CD4-positive, alpha-beta T cell treated with Interleukin-10 for 1 hour (primary cell): ENCODE data around the gene PPM1L.
A peak's percentile ranks its signal among the peaks of the same experiment; 100 is the strongest.
"Not testable (repeated sequence)": the region's sequence is repeated elsewhere in the genome, so short reads cannot be mapped to it uniquely, and the experiment has no call there.

Experiments used
- DNase-seq: peaks from one replicate; pipeline ENCODE4 v3.0.0-alpha.2; 2020

Gene PPM1L

GRCh38 chr3:160941885-160942494 lies 186.0 kb downstream of the PPM1L start:
- peak; percentile 74 for DNase-seq

GRCh38 chr3:160943996-160944395 lies 188.0 kb downstream of the PPM1L start:
- DNase-seq: no peak

- DNase-seq: no peak
Observed at GRCh38 chr3:160945336-160945735, 189.3 kb downstream of the PPM1L start.

GRCh38 chr3:160948273-160948672 lies 192.2 kb downstream of the PPM1L start:
- no peak for DNase-seq

GRCh38 chr3:160949460-160949859 lies 193.4 kb downstream of the PPM1L start:
- DNase-seq: no peak

GRCh38 chr3:160950542-160950941 lies 194.5 kb downstream of the PPM1L start:
- no peak for DNase-seq

- DNase-seq: no peak
Observed at GRCh38 chr3:160950954-160951353, 194.9 kb downstream of the PPM1L start.

- DNase-seq: no peak
Observed at GRCh38 chr3:160951642-160952487, 195.8 kb downstream of the PPM1L start.

- no peak for DNase-seq
Observed at GRCh38 chr3:160953686-160954085, 197.7 kb downstream of the PPM1L start.

- no peak for DNase-seq
Observed at GRCh38 chr3:160956785-160957184, 200.8 kb downstream of the PPM1L start.

GRCh38 chr3:160960568-160960967 lies 204.5 kb downstream of the PPM1L start:
- DNase-seq: no peak

GRCh38 chr3:160963949-160964348 lies 207.9 kb downstream of the PPM1L start:
- DNase-seq: no peak

- no peak for DNase-seq
Observed at GRCh38 chr3:160968761-160969160, 212.7 kb downstream of the PPM1L start.

- no peak for DNase-seq
Observed at GRCh38 chr3:160973067-160973809, 217.2 kb downstream of the PPM1L start.

- no peak for DNase-seq
Observed at GRCh38 chr3:160977773-160978172, 221.7 kb downstream of the PPM1L start.

- no peak for DNase-seq
Observed at GRCh38 chr3:160980740-160981139, 224.7 kb downstream of the PPM1L start.

GRCh38 chr3:160981217-160981938 lies 225.3 kb downstream of the PPM1L start:
- peak; percentile 14 for DNase-seq

- DNase-seq: no peak
Observed at GRCh38 chr3:160982491-160982890, 226.5 kb downstream of the PPM1L start.

- not testable (repeated sequence) for DNase-seq
Observed at GRCh38 chr3:160983900-160984299, 227.9 kb downstream of the PPM1L start.

- no peak for DNase-seq
Observed at GRCh38 chr3:160986069-160986468, 230.0 kb downstream of the PPM1L start.

GRCh38 chr3:160987982-160988964 lies 232.2 kb downstream of the PPM1L start:
- DNase-seq: no peak

- no peak for DNase-seq
Observed at GRCh38 chr3:160990446-160990845, 234.4 kb downstream of the PPM1L start.
